PC-9 (cell line): ENCODE results near the gene SOCS7.

Experiments
- EZH2 ChIP-seq: fragments of 200-600 bp; sonication (generic); IDR thresholded peaks from 2 replicates; pipeline ENCODE4 v1.8.0; 2017; ENCODE audit warnings: antibody characterized with exemption, low read depth
- TF ChIP-seq, protein P1 (sequence below): fragments of 200-600 bp; sonication (generic); conservative IDR thresholded peaks from 2 replicates; pipeline ENCODE4 v1.6.1; 2017; ENCODE audit warnings: mixed run types, antibody characterized with exemption, mild to moderate bottlenecking, moderate library complexity

DNA sequence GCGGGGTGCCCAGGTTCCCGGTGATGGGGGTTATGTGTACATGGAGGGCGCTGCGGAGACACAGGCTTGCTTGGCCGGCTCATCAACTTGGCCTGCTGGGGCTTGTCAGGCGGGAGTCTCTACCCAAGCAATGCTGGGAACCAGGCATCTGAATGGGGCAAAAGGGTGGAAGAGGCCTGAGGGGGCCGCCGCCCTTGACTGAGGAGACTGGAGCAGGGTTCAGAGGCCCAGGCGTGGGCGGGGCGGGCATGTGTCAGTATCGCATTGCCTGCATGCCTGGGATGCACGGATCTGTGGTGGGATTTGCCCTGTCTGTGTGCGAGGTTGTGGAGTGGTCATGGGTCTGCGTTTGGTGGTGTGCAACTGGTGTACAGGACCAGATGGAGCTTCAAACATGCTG is 97.7 kb downstream of the SOCS7 start:
- no peak for TF ChIP-seq EZH2
- TF ChIP-seq, protein P1, sequence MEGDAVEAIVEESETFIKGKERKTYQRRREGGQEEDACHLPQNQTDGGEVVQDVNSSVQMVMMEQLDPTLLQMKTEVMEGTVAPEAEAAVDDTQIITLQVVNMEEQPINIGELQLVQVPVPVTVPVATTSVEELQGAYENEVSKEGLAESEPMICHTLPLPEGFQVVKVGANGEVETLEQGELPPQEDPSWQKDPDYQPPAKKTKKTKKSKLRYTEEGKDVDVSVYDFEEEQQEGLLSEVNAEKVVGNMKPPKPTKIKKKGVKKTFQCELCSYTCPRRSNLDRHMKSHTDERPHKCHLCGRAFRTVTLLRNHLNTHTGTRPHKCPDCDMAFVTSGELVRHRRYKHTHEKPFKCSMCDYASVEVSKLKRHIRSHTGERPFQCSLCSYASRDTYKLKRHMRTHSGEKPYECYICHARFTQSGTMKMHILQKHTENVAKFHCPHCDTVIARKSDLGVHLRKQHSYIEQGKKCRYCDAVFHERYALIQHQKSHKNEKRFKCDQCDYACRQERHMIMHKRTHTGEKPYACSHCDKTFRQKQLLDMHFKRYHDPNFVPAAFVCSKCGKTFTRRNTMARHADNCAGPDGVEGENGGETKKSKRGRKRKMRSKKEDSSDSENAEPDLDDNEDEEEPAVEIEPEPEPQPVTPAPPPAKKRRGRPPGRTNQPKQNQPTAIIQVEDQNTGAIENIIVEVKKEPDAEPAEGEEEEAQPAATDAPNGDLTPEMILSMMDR, result no peak; the same call in 1 of the 2 replicates
